ENCODE measurements around the gene POLH. TPM values are rescaled to one million over a fixed set of nuclear protein-coding genes. Genes with fewer than 3 reads are reported as not detected.

The POLH gene
- total RNA-seq, 1 donor from 2014 or later, result 9.8 TPM

GRCh38 chr6:43593938-43594337, 18.0 kb downstream of the POLH start:
- DNase-seq (ENCODE audit: low spot score), result no peak
- intact Hi-C loops (cut with DNase I), result no loop called here

GRCh38 chr6:43600595-43600994, 24.6 kb downstream of the POLH start:
- intact Hi-C loops (cut with DNase I), result no loop called here
- no peak for DNase-seq (ENCODE audit: low spot score)

- DNase-seq (ENCODE audit: low spot score), result no peak
- intact Hi-C loops (cut with DNase I), result no loop called here
Observed at GRCh38 chr6:43604174-43604573, 28.2 kb downstream of the POLH start.

GRCh38 chr6:43606019-43606418, 30.0 kb downstream of the POLH start:
- intact Hi-C loops (cut with DNase I), result loop anchor here (5.0 kb wide), 1 partner anchor 476 kb away; no protein-coding TSS in a partner anchor

GRCh38 chr6:43608310-43608763, 32.4 kb downstream of the POLH start:
- intact Hi-C loops (cut with DNase I), result loop anchor here (5.0 kb wide), 1 partner anchor 474 kb away; no protein-coding TSS in a partner anchor
- DNase-seq (ENCODE audit: low spot score), result no peak

More at GRCh38 chr6:43606019-43606418, 30.0 kb downstream of the POLH start:
- DNase-seq (ENCODE audit: low spot score), result no peak

GRCh38 chr6:43608807-43609206, 32.8 kb downstream of the POLH start:
- no peak for DNase-seq (ENCODE audit: low spot score)
- intact Hi-C loops (cut with DNase I), result loop anchor here (5.0 kb wide), 1 partner anchor 473 kb away; no protein-coding TSS in a partner anchor

- intact Hi-C loops (cut with DNase I), result loop anchor here (5.0 kb wide), 1 partner anchor 473 kb away; no protein-coding TSS in a partner anchor
- DNase-seq (ENCODE audit: low spot score), result no peak
Observed at GRCh38 chr6:43609402-43609801, 33.4 kb downstream of the POLH start.

- no peak for DNase-seq (ENCODE audit: low spot score)
- intact Hi-C loops (cut with DNase I), result no loop called here
Observed at GRCh38 chr6:43610431-43610830, 34.4 kb downstream of the POLH start.

GRCh38 chr6:43613721-43614395, 37.9 kb downstream of the POLH start:
- intact Hi-C loops (cut with DNase I), result no loop called here

GRCh38 chr6:43614396-43614730, 38.4 kb downstream of the POLH start:
- DNase-seq (ENCODE audit: low spot score), result no peak
- intact Hi-C loops (cut with DNase I), result no loop called here

More at GRCh38 chr6:43613721-43614395, 37.9 kb downstream of the POLH start:
- no peak for DNase-seq (ENCODE audit: low spot score)

- DNase-seq (ENCODE audit: low spot score), result no peak
Observed at GRCh38 chr6:43616725-43617472, 40.9 kb downstream of the POLH start.

GRCh38 chr6:43621078-43621835, 45.3 kb downstream of the POLH start:
- intact Hi-C loops (cut with DNase I), result no loop called here
- no peak for DNase-seq (ENCODE audit: low spot score)

More at GRCh38 chr6:43616725-43617472, 40.9 kb downstream of the POLH start:
- intact Hi-C loops (cut with DNase I), result no loop called here

- no peak for DNase-seq (ENCODE audit: low spot score)
- intact Hi-C loops (cut with DNase I), result no loop called here
Observed at GRCh38 chr6:43621836-43622180, 45.8 kb downstream of the POLH start.

- intact Hi-C loops (cut with DNase I), result no loop called here
- DNase-seq (ENCODE audit: low spot score), result no peak
Observed at GRCh38 chr6:43622541-43622940, 46.6 kb downstream of the POLH start.

GRCh38 chr6:43623880-43624785, 48.1 kb downstream of the POLH start:
- intact Hi-C loops (cut with DNase I), result no loop called here
- DNase-seq (ENCODE audit: low spot score), result no peak

- intact Hi-C loops (cut with DNase I), result no loop called here
- DNase-seq (ENCODE audit: low spot score), result no peak
Observed at GRCh38 chr6:43624786-43625288, 48.9 kb downstream of the POLH start.

GRCh38 chr6:43625393-43625992, 49.5 kb downstream of the POLH start:
- intact Hi-C loops (cut with DNase I), result no loop called here
- DNase-seq (ENCODE audit: low spot score), result no peak

GRCh38 chr6:43627008-43627825, 51.2 kb downstream of the POLH start:
- DNase-seq (ENCODE audit: low spot score), result peak; percentile 87
- intact Hi-C loops (cut with DNase I), result no loop called here

All from cardiac septum (tissue), 1 donor.